Epithelial cell of esophagus (primary cell): ENCODE results near the gene EXOC6B.
"Not testable (repeated sequence)": the region's sequence is repeated elsewhere in the genome, so short reads cannot be mapped to it uniquely, and the experiment has no call there.

Experiments used
- DNase-seq: peaks from one replicate; pipeline ENCODE4 v3.0.0; 2010; ENCODE audit warnings: low read depth
- H3K4me3 ChIP-seq: 2 replicates; pipeline ENCODE4 v1.5.1; 2011; ENCODE audit warnings: mild to moderate bottlenecking, low read length, control low read depth
- TF ChIP-seq, protein P1 (sequence below): IDR thresholded peaks from 2 replicates; pipeline ENCODE4 v1.5.1; 2011; ENCODE audit warnings: low read depth, mild to moderate bottlenecking, low read length, control low read depth, inconsistent platforms; ENCODE audit not compliant: insufficient read depth; ENCODE audit errors: missing control alignments

The EXOC6B gene

DNA sequence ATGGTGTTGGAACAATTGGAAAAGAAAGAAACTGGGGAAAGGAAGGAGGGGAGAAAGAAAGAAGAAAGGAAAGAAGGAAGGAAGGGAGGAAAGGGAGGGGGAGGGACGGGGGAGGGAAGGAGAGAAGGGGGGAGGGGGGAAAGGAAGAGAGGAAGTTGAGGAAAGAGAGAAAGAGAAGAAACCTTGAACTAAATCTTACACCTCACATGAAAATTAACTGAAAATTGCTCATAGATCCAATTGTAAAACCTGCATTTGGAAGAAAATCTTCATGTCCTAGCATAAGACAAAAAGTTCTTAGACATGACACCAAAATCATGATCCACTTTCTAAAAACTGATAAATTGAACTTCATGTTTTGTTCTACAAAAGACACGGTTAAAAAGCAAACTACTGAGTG is 163.8 kb downstream of the EXOC6B start:
- no peak for DNase-seq
- H3K4me3 ChIP-seq: no peak overlapping the region
- TF ChIP-seq, protein P1, sequence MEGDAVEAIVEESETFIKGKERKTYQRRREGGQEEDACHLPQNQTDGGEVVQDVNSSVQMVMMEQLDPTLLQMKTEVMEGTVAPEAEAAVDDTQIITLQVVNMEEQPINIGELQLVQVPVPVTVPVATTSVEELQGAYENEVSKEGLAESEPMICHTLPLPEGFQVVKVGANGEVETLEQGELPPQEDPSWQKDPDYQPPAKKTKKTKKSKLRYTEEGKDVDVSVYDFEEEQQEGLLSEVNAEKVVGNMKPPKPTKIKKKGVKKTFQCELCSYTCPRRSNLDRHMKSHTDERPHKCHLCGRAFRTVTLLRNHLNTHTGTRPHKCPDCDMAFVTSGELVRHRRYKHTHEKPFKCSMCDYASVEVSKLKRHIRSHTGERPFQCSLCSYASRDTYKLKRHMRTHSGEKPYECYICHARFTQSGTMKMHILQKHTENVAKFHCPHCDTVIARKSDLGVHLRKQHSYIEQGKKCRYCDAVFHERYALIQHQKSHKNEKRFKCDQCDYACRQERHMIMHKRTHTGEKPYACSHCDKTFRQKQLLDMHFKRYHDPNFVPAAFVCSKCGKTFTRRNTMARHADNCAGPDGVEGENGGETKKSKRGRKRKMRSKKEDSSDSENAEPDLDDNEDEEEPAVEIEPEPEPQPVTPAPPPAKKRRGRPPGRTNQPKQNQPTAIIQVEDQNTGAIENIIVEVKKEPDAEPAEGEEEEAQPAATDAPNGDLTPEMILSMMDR: no peak

DNA sequence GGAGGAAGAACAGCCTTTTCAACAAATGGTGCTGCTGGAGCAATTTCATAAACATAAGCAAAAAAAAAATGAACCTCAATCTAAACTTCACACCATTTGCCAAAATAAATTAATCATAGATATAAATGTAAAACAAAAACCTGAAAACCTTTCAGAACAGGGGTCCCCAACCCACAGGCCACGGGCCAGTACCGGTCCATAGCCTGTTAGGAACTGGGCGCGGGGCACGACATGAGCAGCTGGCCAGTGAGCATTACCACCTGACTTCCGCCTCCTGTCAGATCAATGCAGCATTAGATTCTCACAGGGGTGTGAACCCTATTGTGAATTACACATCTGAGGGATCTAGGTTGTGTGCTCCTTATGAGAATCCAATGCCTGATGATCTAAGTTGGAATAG is 176.0 kb downstream of the EXOC6B start:
- H3K4me3 ChIP-seq: no peak overlapping the region
- TF ChIP-seq, protein P1: no peak
- no peak for DNase-seq

DNA sequence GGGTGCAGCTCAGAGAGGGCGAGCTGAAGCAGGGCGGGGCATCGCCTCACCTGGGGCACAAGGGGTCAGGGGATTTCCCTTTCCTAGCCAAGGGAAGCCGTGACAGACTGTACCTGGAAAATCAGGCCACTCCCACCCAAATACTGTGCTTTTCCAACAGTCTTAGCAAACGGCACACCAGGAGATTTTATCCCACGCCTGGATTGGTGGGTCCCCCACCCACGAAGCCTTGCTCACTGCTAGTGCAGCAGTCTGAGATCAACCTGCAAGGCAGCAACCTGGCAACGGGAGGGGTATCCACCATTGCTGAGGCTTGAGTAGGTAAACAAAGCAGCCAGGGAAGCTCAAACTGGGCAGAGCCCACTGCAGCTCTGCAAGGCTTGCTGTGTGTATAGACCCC is 184.6 kb downstream of the EXOC6B start:
- H3K4me3 ChIP-seq, DNase-seq: not testable (repeated sequence)

DNA sequence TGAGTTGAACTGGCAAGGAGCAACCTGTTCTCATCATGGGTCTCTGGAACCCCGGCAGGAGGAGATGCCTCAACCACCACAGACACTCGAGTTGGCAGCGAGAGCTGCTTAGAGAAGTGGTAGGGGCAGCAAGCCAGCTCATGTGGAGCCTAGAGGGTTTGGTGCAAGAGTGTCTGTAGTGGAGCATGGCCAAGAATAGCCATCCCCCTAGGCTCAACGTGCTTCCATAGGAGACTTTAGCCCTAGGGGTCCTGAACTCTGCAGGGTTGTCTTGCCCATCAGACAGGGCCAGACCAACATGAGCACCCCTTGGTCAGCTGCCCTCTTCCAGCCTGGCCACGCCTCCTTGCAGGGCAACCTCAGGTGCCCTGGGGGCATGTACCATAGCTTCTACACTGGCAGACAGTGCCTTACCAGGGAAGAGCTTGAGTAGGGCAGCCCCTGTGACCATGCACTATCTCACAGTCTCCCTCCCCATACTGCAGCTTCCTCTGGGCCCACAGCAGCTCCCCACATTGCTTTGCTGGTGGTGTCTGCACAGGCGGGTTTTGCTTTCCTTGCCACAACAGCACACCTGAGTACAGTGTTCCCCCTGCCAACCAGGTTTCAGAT is 187.1 kb downstream of the EXOC6B start:
- TF ChIP-seq, protein P1: no peak
- DNase-seq: no peak
- no peak overlapping the region for H3K4me3 ChIP-seq

DNA sequence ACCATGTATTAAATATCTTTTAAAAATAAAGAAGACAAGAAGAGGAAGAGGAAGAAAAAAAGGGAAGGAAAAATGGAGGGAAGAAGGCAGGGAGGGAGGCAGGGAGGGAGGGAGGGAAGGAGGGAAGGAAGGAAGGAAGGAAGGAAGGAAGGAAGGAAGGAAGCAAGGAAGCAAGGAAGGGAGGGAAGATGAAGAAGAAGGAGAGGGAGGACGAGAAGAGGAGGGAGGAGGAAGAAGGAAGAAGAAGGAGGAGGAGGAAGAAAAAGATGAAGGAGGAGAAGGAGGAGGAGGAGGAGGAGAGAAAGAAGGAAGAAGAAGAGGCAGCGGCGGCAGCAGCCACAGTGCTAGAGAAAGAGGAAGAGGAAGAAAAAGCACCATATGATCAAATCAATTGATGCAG is 189.6 kb downstream of the EXOC6B start:
- H3K4me3 ChIP-seq: no peak overlapping the region
- no peak for DNase-seq
- TF ChIP-seq, protein P1: no peak

DNA sequence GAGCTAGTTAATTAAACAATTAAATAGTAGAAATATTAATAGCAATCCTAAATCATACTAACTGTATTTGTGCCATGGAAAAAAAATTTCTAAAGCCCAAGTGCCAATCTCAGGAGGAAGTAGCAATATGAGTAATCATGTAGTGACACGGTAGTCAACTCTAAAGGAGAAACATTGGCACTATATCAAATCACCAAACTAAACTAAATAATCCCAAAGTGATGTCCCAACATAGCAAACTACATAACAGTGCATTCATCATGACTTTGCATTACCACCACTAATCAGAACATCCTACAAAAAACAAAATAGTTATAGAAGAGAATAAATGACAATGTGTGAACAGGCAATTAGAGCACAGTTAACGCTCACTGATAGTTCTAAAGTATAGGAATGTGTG is 195.1 kb downstream of the EXOC6B start:
- peak; percentile 27 for DNase-seq

DNA sequence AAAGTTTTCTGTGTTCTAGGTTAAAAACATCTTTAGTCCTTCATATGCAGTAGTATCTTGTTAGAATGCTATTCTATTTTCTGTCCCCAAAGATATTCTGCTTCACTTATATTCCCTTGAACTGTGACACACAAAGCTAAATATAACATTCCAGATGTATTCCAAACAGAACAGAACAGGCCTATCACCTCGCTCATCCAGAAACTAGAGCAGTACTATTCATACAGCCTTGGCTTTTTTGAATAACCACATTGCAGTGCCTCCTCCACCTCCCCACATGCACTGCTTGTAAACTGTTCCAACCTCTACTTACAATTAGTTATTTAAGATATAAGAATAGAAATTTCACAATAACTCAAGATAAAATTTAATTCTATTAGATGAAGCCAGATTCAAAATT is 196.8 kb downstream of the EXOC6B start:
- TF ChIP-seq, protein P1: no peak
- no peak overlapping the region for H3K4me3 ChIP-seq
- DNase-seq: no peak

More for the DNA sequence above, 195.1 kb downstream of the EXOC6B start:
- no peak overlapping the region for H3K4me3 ChIP-seq
- TF ChIP-seq, protein P1: no peak
